HG03280 (cell line): ENCODE measurements around the gene WNT5A.

Experiments
- ATAC-seq: cut with Tn5 transposase; IDR thresholded peaks from one replicate; pipeline ENCODE4 v1.9.1; 2021; ENCODE audit warnings: mild to moderate bottlenecking, moderate library complexity; ENCODE audit not compliant: unreplicated experiment

Gene WNT5A

DNA sequence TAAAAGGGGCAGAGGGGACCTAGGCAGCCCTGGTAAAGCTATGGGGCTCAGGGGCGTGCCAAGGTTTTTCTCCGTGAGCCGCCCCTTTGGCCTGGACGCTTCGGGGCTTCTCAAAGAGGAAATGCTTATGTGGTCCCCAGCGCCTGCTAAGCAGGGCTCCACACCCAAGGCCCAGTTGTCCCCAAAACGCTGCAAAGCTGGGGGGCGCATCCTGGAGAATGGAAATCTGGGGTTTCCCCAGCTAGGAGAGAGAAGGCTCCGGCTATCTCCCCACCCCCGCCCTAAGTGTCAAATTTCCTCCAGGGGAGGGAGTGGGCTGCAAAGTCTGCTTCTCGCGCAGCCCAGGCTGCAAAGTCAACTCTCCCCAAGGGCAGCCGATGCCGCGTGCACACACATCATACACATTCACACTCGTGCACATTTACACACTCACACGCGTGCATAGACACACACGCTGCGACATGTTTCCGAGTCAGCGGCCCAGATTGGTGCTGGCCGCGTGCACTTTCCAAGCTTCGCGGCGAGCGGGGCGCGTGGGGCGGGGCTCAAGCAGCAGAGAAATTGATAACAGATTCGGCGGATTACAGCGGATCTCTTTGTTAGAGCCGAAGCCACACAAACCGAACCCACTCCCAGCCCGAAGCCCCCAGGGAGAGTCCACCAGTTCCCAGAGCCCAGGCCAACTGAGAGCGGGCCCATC lies 4.5 kb downstream of the WNT5A start:
- ATAC-seq: no peak

- ATAC-seq: no peak
Observed at GRCh38 chr3:55481744-55482495, 5.2 kb downstream of the WNT5A start.

DNA sequence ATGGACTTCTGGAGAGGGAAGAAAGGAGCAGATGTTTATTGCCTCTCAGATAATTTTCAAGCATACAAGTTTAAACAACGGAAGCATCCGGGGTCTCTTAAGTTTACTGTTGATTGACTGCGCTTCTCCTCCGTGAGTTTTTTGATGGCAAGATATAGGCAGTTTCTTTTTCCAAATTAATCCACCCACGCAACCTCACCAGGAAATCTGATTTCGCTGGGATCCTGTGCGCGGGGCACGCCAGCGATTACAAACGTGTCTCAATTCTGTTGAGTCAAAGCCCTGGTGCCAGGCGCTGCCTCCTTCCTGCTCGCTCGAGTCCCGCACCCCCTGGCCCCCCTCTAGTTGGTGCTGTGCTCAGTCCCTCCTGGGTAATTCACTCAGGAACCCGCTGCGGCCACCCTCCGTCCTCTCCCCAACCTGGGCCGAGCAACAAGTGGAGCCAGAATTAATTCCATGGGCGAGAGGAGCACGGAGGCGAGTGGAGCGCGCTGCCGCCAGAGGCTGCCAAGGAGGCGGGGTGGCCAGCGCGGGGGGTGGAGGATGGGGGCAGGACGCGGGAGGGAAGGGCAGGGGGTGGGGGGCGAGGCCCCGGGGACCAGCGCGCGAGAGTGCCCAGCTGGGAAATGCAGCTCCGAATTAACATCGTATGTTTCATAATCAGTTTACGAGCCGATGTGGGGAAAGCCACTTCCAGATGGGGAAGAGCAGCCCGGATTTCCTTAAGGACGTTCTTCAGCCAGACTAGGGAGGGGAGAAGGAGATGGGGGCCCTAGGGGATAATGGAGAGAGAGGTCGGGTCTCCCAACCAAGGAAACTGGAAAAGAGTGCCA lies 6.0 kb downstream of the WNT5A start:
- no peak for ATAC-seq

DNA sequence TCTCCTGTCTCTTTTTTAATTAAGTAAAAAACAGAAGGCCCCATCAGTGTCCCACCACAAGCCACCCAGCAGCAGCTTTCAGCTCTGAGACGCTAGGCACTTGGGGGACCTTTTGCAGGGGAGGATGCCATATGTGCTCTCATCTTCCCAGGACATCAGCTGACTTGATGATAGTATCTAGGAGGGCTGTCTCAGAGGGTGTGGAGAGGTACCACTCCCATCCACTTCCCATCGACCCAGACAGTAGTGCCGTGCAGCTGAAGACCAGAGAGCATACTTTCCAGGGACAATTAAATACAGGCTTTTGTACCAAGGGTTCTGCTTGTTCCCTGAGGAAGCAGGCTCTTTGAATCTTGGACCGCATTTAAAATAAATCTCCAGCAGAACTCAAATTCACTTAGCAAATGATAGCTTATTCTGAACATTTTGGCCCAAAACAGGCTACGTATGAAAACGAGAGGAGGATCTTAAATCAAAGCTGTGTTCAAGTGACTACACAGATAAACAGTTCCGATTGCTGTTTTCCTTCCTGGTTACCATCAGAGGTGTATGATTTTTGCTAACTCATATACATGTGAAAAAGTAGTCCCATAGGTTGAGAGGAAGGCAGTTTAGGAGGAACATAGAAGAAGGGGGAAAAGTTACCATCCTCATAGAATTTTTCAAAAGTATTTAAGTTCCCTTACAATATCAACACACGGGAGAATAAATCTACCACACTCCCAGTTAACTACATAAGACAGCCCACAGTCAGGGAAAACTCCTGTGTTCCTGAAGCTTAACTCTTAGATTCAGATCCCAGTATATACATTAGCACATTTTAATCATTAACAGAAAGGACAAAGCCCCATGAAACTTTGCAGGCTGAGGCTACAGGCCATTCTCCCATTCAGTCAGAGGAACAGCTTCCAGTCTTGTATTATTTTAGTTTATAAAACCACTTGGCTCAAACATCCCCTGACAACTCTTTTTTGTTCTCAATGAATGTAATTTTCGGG lies 9.5 kb downstream of the WNT5A start:
- no peak for ATAC-seq

DNA sequence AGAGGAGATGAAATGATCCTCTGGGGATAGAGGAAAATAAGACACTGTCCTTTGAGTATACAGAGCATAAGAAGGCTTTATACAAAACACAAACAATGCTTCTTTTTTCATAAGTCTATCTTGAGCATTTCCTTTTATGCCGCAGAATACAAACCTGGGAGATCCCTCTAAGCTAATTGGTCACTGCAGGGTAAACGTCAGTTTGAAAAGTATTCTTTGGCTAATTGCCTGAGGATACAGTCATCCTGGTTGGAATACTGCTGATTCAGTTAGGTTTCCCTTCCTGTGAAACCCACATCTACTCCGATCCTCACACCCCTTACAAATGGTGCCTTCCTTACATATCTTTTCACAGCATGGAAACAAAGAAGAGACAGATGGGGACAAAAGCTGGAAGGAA lies 10.6 kb downstream of the WNT5A start:
- ATAC-seq: no peak

DNA sequence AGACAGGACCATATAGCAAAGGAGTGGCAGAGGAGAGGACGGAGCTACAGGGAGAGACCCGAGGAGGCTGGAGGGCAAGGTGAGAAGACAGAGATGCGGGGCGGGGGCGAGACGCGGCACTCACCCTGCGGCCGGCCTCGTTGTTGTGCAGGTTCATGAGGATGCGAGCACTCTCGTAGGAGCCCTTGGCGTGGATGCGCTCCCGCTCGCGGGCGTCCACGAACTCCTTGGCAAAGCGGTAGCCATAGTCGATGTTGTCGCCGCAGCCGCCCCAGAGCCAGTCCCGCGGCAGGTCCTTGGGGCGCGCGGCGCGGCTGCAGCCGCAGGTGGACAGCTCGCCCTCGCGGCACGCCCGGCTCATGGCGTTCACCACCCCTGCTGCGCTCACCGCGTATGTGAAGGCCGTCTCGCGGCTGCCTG lies 12.9 kb downstream of the WNT5A start:
- no peak for ATAC-seq

- no peak for ATAC-seq
Observed at GRCh38 chr3:55473788-55474187, 13.3 kb downstream of the WNT5A start.

DNA sequence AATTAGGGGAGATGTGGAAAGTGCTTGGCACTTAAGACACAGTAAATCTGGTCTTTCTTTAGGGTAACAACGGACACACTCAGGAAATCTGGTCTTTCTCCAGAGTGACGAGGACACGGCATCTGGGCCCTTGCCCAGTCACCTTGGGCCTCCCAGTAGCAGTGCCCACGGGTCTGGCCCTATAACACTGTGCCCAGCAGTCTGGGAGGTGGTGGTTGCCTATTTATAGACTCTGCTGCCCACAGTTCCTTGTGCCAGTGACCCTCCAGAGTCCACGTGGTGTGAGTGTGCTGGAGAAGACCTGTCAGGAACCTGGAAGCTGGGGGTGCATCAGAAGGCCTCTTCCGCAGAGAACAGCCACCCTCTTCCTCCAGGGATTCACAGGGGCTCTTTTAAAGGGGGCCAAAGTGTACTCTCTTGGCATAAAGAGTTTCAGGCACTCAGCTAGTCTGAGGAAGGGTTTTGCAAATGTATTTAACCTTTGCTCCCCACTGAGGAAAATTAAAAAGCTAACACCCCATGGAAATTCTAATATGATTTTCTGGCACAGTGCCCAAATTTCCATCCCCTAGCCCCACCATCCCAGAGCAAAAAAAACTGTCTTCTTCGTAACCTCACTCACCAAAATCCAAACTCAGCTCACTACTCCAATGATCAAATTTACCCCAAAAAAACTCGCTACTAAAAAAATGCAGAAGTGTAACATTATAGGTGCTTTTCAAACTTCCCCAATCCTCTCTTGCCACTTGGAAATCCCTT lies 15.4 kb downstream of the WNT5A start:
- no peak for ATAC-seq

DNA sequence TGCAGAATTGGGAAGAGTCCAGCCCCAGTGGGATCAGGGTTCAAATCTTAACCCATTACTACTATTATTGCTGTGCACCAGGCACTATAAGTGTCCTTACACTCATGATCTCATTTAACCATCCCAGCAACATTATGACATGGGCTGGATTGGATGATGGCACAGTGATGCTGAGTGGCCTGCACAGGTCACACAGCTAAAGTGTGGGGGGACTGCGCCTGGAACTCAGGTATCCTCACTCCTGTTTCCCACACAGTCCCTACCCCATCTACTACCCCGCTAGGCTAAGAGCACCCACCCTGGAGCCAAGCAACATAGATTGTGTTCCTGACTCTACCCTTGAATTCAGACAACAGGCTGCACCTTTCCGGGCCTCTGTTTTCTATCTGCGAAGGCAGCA lies 16.0 kb downstream of the WNT5A start:
- ATAC-seq: no peak

GRCh38 chr3:55469957-55470526 lies 17.1 kb downstream of the WNT5A start:
- ATAC-seq: no peak

DNA sequence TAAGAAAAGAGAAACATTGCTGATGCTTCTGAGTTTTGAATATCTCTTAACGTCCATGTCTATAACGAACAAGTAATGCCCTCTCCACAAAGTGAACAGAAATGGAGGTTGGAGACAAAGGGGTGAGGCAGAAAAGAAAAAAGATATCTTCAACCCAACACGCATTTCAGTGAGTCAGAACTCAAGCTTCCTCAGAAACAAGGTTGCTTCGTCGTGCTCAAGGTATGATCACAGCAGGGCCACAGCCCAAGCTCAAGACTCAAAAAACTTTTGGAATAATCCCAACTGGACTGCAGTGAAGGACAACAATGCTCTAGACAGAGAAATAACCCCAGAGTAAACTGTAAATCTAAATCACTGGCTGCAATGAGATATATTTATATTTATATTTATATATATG lies 18.9 kb downstream of the WNT5A start:
- no peak for ATAC-seq

- no peak for ATAC-seq
Observed at GRCh38 chr3:55467099-55467498, 20.0 kb downstream of the WNT5A start.

- ATAC-seq: no peak
Observed at GRCh38 chr3:55466526-55466925, 20.6 kb downstream of the WNT5A start.

DNA sequence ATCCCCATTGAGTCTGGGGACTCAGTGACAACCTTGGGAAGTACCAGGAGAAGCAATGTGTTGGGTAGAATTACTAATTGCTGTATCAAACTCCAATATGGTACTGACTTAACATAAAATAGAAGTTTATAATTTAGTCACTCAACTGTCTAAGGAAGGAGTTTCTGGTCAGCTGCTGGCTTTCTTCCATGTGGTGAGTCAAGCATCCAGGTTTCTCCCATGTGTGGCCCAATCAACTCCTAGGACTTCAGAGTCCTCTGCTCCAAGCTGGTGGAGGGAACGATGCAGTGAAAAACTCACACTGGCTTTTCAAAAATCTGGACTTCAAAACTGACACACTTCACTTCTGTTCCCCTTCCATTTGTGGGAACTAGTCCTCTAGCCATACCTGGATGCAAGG lies 25.2 kb downstream of the WNT5A start:
- ATAC-seq: no peak

DNA sequence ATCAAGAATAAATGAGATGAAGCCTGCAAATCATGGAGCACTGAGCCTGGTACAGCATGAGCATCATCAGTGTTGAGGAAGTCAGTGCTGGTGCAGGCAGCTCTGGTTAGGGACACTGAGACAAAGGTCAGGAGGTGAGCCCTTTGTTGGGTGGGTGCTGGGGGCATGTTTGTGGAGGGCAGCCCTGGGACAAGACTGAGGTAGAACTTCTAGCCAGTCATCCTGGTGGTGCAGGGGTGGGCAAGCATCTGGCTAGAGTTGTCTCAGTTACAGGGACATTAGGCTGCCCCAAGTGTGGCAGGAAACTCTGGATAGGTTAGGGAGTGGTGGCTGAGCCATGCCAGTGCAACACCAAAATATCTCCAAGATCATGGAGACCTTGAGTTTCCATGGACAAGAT lies 27.3 kb downstream of the WNT5A start:
- ATAC-seq: no peak

- ATAC-seq: no peak
Observed at GRCh38 chr3:55458181-55458790, 28.8 kb downstream of the WNT5A start.

GRCh38 chr3:55455915-55456314 lies 31.2 kb downstream of the WNT5A start:
- no peak for ATAC-seq

DNA sequence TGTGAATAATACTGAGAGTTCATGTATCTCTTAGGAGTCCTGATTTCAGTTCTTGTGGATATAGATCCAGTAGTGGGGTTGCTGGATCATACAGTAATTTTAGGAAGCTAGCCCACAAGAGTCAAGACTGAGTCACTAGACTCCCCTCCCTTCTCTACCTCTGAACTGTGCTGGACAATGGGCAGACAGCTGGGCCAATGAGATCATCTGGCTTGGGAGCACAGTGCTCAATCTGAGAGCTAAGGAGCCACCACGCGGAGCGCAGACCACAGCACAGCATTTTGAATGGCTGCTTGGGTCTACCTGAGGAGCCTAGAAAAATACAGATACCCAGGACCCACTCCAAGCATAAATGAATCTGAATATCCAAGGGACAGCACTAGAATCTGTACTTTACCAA lies 32.5 kb downstream of the WNT5A start:
- ATAC-seq: no peak

DNA sequence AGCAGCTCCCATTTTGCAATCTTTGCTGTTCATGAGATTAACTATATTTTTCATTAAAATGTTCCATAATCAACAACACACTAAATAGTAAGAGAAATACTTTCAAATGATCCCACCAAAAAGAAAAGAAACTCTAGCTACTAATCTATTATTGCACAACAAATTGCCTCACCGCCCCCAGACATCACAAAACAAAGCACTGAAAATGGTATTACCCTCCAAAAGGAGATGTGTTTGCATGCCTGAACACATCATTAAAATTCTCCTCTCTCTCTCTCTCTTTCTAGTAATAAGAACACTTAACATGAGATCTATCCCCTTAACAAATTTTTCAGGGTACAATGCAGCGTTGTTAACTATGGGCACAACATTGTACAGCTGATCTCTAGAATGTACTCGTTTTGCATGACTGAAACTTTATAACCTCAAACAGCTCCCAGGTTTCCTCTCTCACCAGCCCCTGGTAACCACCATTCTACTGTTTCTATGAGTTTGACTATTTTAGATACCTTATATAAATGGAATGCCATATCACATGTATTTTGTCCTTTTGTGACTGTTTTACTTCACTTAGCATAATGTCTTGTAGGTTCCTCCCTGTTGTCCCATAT lies 33.1 kb downstream of the WNT5A start:
- ATAC-seq: no peak
